ENCODE results near the gene PEX3.

PEX3 gene

GRCh38 chr6:143539734-143540133 is 89.1 kb downstream of the PEX3 start:
- peak; percentile 30 for DNase-seq (ENCODE audit: low read depth)

- DNase-seq (ENCODE audit: low read depth), result no peak
Observed at GRCh38 chr6:143540192-143540591, 89.6 kb downstream of the PEX3 start.
